GM23338 (cell line): Measurements from ENCODE around the gene GTSE1.

Source experiments
- CREB1 ChIP-seq: fragments of 250-450 bp; sonication (Bioruptor Pico); IDR thresholded peaks from 2 replicates; pipeline ENCODE4 v1.5.0; 2020; ENCODE audit warnings: low read depth, mild to moderate bottlenecking, moderate library complexity
- CTCF ChIP-seq, 2 experiments: fragments of 200-600 bp in 1 of 2; sonication (generic) in 1 of 2; conservative IDR thresholded peaks; 2 replicates each; pipeline versions ENCODE4 v1.5.1 to v1.6.1; 2016 to 2017; ENCODE audit warnings: antibody characterized with exemption in 2 of 2, low read depth in 2 of 2, mild to moderate bottlenecking in 2 of 2, moderate library complexity in 1 of 2
- EZH2 ChIP-seq: fragments of 200-600 bp; sonication (generic); IDR thresholded peaks from one replicate; pipeline ENCODE4 v1.8.0; 2017; ENCODE audit warnings: antibody characterized with exemption, mild to moderate bottlenecking, low read depth; ENCODE audit not compliant: unreplicated experiment
- POLR2AphosphoS5 ChIP-seq: IDR thresholded peaks from 2 replicates; pipeline ENCODE4 v1.6.1; 2016; ENCODE audit warnings: antibody characterized with exemption, low read depth

GRCh38 chr22:46281866-46282678 lies 14.6 kb upstream of the GTSE1 start:
- TF ChIP-seq POLR2AphosphoS5 (no peak), CTCF (conservative IDR thresholded peaks at IDR 0.05; ENCODE audit: low read depth in 2 of 2) (no peak), EZH2 (no peak), CREB1 (CRISPR knock-in tag) (no peak)
